ENCODE measurements around the gene SLC25A30.

The SLC25A30 gene, protein sequence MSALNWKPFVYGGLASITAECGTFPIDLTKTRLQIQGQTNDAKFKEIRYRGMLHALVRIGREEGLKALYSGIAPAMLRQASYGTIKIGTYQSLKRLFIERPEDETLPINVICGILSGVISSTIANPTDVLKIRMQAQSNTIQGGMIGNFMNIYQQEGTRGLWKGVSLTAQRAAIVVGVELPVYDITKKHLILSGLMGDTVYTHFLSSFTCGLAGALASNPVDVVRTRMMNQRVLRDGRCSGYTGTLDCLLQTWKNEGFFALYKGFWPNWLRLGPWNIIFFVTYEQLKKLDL

DNA sequence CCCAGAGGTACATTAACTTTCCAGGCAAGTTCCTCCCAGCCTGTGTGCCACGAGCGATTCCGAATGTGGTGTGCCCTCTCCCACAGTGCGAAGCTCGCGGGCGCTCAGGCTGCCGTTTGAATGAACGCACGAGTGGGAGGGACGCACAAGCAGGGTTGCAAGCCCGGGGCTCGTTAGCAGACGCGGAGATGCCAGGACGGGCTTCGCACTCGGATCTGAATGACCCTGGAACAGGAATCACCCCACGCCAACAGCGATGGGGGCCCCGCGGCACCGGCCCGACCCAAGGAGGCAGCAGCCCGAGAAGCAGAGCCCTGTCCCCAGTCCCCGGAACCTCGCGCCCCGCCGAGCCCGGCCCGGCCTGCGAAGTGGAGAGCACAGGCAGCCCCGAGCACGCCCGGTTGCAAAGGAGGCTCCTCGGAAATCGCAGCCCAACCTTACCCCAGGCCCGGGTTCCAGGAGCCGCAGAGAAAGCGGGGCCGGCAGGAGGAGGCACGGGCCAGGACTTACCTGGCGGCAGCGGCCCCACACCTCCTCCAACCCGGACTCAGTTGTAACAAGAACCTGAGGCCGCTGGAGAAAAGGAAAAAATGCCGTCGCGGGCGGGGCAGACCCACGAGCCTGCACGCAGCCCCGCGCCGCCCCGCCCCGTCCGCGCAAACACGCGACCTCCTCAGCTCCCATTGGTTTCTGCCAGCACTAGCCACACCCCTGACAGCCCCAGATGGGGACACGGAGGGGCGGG is at the start of gene SLC25A30:
Gene SLC25A30 (minus strand): TSS at position 584 of the 745 bp plus-strand sequence. CDS start 6,948 bp downstream, outside the sequence.
- peak; percentile 92 for DNase-seq

DNA sequence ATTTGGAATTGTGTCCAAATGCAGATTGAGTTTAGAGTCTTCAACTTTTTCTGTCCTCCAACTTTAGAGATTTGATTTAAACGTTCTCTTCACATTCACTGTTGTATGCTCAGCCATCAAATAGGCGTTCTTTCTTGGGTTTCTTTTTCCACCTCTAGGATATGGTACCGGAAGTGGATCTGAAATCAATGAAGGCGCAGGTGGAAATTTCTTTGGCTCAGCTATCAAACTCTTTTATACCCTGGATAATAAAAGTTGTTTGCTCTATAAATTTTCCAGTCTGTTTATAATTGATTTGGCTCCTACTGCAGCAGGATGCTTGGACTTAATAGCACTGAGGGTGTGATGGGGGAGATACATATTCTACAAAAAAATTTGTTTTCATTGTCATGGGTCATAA is 48.2 kb upstream of the SLC25A30 start:
- DNase-seq = no peak

GRCh38 chr13:45464687-45465453 is 46.7 kb upstream of the SLC25A30 start, which contains the start of gene COG3:
COG3 (plus strand) TSS chr13:45464939; CDS start chr13:45465037, 98 bp downstream.
- DNase-seq = peak; percentile 96

DNA sequence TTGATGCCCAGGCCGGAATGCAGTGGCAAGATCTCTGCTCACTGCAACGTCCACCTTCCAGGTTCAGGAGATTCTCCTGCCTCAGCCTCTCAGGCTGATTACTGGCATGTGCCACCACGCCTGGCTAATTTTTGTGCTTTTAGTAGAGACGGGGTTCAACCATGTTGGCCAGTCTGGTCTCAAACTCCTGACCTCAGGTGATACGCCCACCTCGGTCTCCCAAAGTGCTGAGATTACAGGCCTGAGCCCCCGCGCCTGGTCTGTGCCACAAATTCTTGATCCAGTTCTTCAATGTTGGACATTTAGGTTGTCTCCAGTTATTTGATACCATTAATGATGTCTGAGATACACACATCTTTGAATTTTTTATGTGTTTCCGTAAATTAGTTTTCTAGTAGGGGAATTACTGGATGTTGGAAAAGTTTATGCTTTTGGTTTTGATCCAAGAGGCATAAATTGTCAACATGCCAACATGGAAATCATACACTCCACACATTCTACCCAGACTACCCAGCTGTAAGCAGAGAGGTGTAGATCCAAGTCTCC is 46.0 kb upstream of the SLC25A30 start:
- no peak for DNase-seq

- DNase-seq = no peak
Observed at GRCh38 chr13:45456196-45456972, 38.2 kb upstream of the SLC25A30 start.

DNA sequence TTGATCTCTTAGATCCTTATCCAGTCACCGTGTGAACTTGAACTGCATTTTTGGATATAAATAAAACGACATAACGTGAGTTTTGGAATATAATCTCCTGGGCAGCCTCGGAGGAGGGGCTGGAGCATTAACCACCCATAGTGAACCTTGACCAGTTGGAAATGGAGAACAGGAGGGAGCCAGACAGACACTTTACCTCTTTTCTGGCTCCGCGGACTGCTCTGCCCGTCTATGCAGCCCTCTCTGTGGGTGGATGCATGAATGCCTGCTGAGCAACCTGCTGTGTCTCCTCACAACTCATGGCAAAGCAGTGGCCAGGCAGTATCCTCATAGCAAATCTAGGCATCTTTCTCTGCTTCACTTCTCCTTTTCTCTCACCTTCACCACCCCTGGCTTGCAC is 36.0 kb upstream of the SLC25A30 start:
- DNase-seq = no peak

GRCh38 chr13:45451282-45451681 is 33.1 kb upstream of the SLC25A30 start:
- no peak for DNase-seq

DNA sequence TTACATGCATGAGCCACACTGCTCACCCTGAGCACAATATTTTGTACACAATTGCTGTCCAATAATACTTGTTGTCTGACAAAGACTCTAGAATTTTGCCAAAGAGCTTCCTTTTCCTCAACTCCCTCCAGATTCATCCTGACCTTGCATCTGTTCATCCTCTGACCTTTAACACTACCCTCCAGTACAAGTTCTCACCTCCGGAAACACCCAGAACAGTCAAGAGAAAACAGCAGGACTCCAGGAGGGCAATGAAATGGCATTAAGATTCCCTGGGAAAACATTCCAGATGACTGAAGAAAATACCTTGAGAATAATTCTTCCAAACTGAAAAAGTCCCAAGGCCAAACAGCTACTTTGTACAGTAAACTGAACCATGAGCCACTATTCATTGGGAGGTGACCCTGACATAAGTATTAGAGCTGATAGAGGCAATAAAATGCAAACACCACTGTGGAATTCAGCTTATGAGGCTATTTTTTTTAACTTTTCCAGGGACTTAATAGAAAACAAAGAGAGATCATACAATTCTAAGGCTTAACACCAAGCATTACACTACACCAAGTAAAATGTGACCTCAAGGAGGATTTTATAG is 30.9 kb upstream of the SLC25A30 start:
- no peak for DNase-seq

DNA sequence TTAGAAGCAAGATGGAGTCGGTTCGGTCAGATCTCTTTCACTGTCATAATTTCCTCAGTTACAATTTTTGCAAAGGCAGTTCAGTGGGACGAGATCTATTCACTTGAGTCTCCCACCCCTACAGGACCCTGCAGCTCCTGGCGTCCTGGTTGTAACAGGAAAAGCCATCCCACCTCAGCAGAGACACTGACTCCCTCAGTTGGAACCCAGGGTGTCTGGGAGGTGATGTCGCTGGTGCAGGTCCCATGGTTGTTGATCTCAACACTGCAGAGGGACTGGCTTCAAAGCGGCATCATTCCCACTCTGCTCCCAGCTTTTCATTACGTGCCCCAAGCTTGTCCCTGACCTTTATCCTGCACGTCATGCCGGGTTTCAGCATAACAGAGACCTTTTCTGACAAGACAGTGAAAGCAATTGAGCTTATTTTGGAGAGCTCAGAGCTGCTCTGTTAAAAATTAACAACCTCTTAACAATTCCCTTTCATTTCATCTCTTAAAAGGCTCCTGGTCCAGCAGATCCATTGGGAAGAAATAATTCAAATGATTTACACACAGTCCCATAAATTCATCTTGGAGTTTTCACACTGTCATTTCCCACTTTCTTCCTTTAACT is 29.0 kb upstream of the SLC25A30 start:
- DNase-seq = no peak

- DNase-seq = no peak
Observed at GRCh38 chr13:45446181-45446580, 28.0 kb upstream of the SLC25A30 start.

GRCh38 chr13:45445053-45445452 is 26.9 kb upstream of the SLC25A30 start:
- DNase-seq = no peak

- DNase-seq = no peak
Observed at GRCh38 chr13:45441633-45442032, 23.5 kb upstream of the SLC25A30 start.

DNA sequence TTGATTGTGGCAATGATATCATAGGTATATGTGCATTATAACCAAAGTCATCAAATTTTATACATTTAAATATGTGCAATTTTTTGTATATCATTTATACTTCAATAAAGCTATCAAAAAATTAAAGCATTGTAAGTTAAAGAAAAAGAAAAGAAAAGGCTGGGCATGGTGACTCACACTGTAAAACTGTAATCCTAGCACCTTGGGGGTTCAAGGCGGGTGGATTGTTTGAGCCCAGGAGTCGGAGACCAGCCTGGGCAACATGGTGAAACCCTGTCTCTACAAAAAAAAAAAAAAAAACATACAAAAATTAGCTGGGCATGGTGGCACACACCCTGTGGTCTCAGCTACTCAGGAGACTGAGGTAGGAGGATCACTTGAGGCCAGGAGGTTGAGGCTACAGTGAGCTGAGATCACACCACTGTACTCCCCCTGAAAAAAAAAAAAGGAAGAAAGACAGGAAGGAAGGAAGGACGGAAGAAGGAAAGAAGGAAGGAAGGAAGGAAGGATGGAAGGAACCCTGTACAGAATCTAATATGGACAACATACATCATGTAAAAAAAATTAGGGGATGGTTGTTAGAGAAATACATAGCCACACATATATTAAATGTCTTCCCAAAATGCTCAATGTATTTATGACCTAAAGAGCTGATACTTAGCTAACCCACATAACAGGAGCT is 21.7 kb upstream of the SLC25A30 start:
- DNase-seq = no peak

DNA sequence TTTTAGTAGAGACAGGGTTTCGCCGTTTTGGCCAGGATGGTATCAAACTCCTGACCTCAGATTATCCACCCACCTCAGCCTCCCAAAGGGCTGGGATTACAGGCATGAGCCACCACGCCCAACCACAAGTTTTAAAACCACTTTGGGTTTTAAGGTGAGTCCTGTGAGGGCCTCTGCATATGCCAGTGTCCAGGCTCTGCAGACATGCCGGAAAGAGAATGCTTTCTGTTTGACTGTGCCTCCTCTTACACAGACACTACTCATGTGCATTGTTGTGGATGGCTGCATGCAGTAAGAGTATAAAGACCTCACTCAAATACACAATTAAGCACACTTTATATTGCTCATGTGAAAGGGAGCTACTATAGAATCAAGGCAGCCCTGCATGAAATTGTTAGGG is 20.8 kb upstream of the SLC25A30 start:
- no peak for DNase-seq

- no peak for DNase-seq
Observed at GRCh38 chr13:45437947-45438346, 19.8 kb upstream of the SLC25A30 start.

DNA sequence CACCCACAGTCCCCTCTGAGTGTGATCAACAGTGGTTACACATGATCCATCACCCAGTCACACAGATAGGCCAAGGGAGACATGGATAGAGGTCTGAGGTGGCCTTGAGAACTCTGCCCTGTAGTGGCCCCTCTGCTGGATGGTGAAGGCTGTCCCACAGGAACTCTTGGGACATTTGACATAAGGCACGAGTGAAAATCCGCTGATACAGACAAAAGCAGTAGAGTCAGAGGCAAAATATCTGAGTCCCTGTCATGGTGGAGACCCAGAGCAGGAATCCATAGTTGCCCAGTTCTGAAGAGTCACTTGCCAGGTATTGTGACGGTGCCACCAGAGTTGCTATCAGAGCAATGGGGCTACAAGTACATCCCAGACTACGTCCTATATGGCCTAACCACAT is 18.8 kb upstream of the SLC25A30 start:
- no peak for DNase-seq

DNA sequence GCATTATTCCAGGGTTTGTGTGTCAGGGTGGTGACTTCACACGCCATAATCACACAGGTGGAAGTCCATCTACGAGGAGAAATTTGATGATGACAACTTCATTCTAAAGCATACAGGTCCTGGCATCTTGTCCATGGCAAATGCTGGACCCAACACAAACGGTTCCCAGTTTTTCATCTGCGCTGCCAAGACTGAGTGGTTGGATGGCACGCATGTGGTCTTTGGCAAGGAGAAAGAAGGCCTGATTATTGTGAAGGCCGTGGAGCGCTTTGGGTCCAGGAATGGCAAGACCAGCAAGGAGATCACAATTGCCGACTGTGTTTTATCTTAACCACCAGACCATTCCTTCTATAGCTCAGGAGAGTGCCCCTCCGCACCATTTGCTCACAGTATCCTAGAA is 18.2 kb upstream of the SLC25A30 start:
- DNase-seq = no peak

DNA sequence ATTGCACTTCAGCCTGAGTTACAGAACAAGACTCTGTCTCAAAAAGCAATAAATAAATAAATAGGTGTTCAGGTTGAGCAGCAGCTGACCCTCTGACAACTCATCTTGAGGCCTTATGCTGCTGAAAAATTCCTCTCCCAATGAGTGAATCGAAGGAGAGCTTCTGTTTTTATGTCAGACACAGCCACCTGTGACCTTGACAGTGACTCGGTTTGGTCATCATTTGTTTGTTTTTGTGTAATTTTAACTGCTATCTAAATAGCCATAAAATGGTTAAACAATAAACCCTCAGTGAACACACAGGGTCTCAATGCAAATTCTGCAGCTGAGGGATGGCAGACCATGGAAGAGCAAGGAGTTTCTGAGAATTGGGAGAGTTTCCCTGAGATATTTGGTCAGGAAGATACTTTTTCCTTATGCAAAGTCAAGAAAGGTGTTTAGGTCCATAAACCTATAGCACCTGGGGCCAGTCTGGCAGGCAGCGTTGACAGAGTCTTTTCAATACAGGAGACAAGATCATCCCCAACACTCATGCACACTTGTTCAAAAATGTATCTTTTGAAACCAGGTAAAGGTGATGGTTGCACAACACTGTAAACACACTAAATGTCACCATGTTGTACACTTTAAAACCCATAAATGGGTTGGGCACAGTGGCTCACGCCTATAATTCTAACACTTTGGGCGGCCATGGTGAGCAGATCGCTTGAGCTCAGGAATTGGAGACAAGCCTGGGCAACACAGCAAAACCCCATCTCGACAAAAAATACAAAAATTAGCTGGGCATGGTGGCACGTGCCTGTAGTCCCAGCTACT is 16.6 kb upstream of the SLC25A30 start:
- no peak for DNase-seq

- no peak for DNase-seq
Observed at GRCh38 chr13:45433381-45433790, 15.2 kb upstream of the SLC25A30 start.

Measured in NCI-H345 (cell line).